OCI-LY3 (cell line): ENCODE results near the gene ZNF726.

ENCODE experiments used
- H2AFZ ChIP-seq: fragments of 200-600, 300-600 bp; shearing (Covaris generic); 2 replicates; pipeline ENCODE4 v1.6.0; 2014; ENCODE audit warnings: antibody characterized with exemption, low read depth, low read length
- H3K27ac ChIP-seq: fragments of 200-600, 300-600 bp; sonication (generic); 2 replicates; pipeline ENCODE4 v1.5.1; 2014; ENCODE audit warnings: mild to moderate bottlenecking, low read length, moderate library complexity, mixed read lengths
- H3K27me3 ChIP-seq: fragments of 200-600, 300-600 bp; sonication (generic); 2 replicates; pipeline ENCODE4 v1.6.1; 2014; ENCODE audit warnings: low read depth, low read length, mixed read lengths
- H3K36me3 ChIP-seq: fragments of 200-600, 300-600 bp; sonication (generic); replicated peaks from 2 replicates; pipeline ENCODE3; 2014; ENCODE audit warnings: low read depth, low read length, mixed read lengths
- H3K4me1 ChIP-seq: fragments of 300-600, 200-600 bp; sonication (generic); 2 replicates; pipeline ENCODE4 v1.6.1; 2014; ENCODE audit warnings: low read length, mixed read lengths
- H3K4me2 ChIP-seq: fragments of 200-600, 300-600 bp; sonication (generic); 2 replicates; pipeline ENCODE4 v1.6.1; 2014; ENCODE audit warnings: low read length, mixed read lengths
- H3K4me3 ChIP-seq: fragments of 300-600, 200-600 bp; sonication (generic); 2 replicates; pipeline ENCODE4 v1.5.1; 2014; ENCODE audit warnings: antibody characterized with exemption, mild to moderate bottlenecking, low read length, moderate library complexity
- H3K79me2 ChIP-seq: fragments of 300-600, 200-600 bp; shearing (Covaris generic); 2 replicates; pipeline ENCODE4 v1.6.1; 2014; ENCODE audit warnings: mild to moderate bottlenecking, low read length, mixed read lengths
- H3K9ac ChIP-seq: fragments of 300-600, 200-600 bp; shearing (Covaris generic); 2 replicates; pipeline ENCODE4 v1.6.0; 2014; ENCODE audit warnings: mild to moderate bottlenecking, low read length, moderate library complexity
- H3K9me3 ChIP-seq: fragments of 200-600, 300-600 bp; shearing (Covaris generic); 2 replicates; pipeline ENCODE4 v1.6.1; 2014; ENCODE audit warnings: low read length, mixed read lengths; ENCODE audit not compliant: insufficient read depth
- H4K20me1 ChIP-seq: fragments of 200-600, 300-600 bp; sonication (generic); 2 replicates; pipeline ENCODE4 v1.6.1; 2016; ENCODE audit warnings: low read length, mixed read lengths; ENCODE audit not compliant: insufficient read depth
- EZH2phosphoT487 ChIP-seq: fragments of 200-600 bp; shearing (Covaris generic); IDR thresholded peaks from 2 replicates; pipeline ENCODE4 v1.6.1; 2018; ENCODE audit warnings: antibody characterized with exemption, mixed run types, low read depth
- TF ChIP-seq, protein P1 (sequence below): fragments of 200-600, 300-600 bp; sonication (generic); IDR thresholded peaks from 2 replicates; pipeline ENCODE4 v1.5.1; 2014; ENCODE audit warnings: antibody characterized with exemption, low read length, low read depth

ZNF726 gene

GRCh38 chr19:23978068-23978467 is 63.4 kb downstream of the ZNF726 start:
- Histone ChIP-seq H2AFZ (no peak overlapping the region), H3K79me2 (no peaks in the 10 kb centered on the region), H3K4me1 (no peaks in the 10 kb centered on the region), H4K20me1 (no peaks in the 10 kb centered on the region), H3K4me3 (no peak overlapping the region), H3K36me3 (no peaks in the 10 kb centered on the region), H3K9ac (no peak overlapping the region), H3K4me2 (no peak overlapping the region), H3K9me3 (no peaks in the 10 kb centered on the region), H3K27ac (no peak overlapping the region), H3K27me3 (no peaks in the 10 kb centered on the region)
- TF ChIP-seq EZH2phosphoT487: no peak
- TF ChIP-seq, protein P1, sequence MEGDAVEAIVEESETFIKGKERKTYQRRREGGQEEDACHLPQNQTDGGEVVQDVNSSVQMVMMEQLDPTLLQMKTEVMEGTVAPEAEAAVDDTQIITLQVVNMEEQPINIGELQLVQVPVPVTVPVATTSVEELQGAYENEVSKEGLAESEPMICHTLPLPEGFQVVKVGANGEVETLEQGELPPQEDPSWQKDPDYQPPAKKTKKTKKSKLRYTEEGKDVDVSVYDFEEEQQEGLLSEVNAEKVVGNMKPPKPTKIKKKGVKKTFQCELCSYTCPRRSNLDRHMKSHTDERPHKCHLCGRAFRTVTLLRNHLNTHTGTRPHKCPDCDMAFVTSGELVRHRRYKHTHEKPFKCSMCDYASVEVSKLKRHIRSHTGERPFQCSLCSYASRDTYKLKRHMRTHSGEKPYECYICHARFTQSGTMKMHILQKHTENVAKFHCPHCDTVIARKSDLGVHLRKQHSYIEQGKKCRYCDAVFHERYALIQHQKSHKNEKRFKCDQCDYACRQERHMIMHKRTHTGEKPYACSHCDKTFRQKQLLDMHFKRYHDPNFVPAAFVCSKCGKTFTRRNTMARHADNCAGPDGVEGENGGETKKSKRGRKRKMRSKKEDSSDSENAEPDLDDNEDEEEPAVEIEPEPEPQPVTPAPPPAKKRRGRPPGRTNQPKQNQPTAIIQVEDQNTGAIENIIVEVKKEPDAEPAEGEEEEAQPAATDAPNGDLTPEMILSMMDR: no peak

GRCh38 chr19:23980805-23981204 is 66.1 kb downstream of the ZNF726 start:
- Histone ChIP-seq H3K27ac (no peak overlapping the region), H3K9me3 (no peaks in the 10 kb centered on the region), H3K9ac (no peak overlapping the region), H3K27me3 (no peaks in the 10 kb centered on the region), H3K4me2 (no peak overlapping the region), H4K20me1 (no peaks in the 10 kb centered on the region), H3K4me1 (no peaks in the 10 kb centered on the region), H3K79me2 (no peaks in the 10 kb centered on the region), H3K4me3 (no peak overlapping the region), H3K36me3 (no peaks in the 10 kb centered on the region), H2AFZ (no peak overlapping the region)
- TF ChIP-seq EZH2phosphoT487: no peak
- TF ChIP-seq, protein P1: no peak

- Histone ChIP-seq H3K27me3 (no peaks in the 10 kb centered on the region), H4K20me1 (no peaks in the 10 kb centered on the region), H3K79me2 (no peaks in the 10 kb centered on the region), H3K9me3 (no peaks in the 10 kb centered on the region), H3K4me2 (no peak overlapping the region), H3K4me3 (no peak overlapping the region), H3K36me3 (no peaks in the 10 kb centered on the region), H3K9ac (no peak overlapping the region), H2AFZ (no peak overlapping the region), H3K4me1 (no peaks in the 10 kb centered on the region), H3K27ac (no peak overlapping the region)
- TF ChIP-seq, protein P1: no peak
These were observed 67.2 kb downstream of the ZNF726 start for GRCh38 chr19:23981863-23982262.

GRCh38 chr19:23983406-23983805 is 68.7 kb downstream of the ZNF726 start:
- TF ChIP-seq, protein P1: no peak
- TF ChIP-seq EZH2phosphoT487: no peak
- Histone ChIP-seq H2AFZ (no peak overlapping the region), H3K4me1 (no peaks in the 10 kb centered on the region), H3K36me3 (no peaks in the 10 kb centered on the region), H3K9me3 (no peaks in the 10 kb centered on the region), H3K79me2 (no peaks in the 10 kb centered on the region), H3K27me3 (no peaks in the 10 kb centered on the region), H4K20me1 (no peaks in the 10 kb centered on the region), H3K4me3 (no peak overlapping the region), H3K4me2 (no peak overlapping the region), H3K9ac (no peak overlapping the region), H3K27ac (no peak overlapping the region)
